ENCODE data around the gene TAOK3.

TAOK3 gene

DNA sequence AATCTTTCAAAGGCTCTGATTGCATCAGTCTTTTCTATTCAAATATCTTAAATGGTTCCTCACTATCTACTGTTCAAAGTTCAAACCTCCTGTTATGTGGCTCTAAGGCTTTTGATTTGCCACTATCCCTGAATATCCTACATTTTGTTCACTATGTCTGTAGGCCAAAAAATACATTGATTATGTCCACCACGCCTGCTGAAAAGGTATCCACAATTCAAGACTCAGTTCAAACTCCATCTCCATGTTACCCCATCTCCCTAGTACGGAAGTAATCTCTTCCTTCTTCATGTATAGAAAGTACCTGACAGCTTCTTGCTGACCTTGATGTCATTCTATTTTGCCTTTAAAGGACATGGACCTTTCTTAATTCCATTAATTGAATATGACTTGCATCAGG is 24.8 kb downstream of the TAOK3 start:
- no peak for DNase-seq
- in situ Hi-C loops (cut with MboI; ENCODE audit: low pct_unique_long_range_greater_than_20kb, low sequenced_read_pairs): no loop called here

GRCh38 chr12:118346895-118347294 is 25.8 kb downstream of the TAOK3 start:
- in situ Hi-C loops (cut with MboI; ENCODE audit: low pct_unique_long_range_greater_than_20kb, low sequenced_read_pairs): no loop called here
- DNase-seq: peak; percentile 86

GRCh38 chr12:118345355-118345754 is 27.4 kb downstream of the TAOK3 start:
- in situ Hi-C loops (cut with MboI; ENCODE audit: low pct_unique_long_range_greater_than_20kb, low sequenced_read_pairs): no loop called here
- DNase-seq: peak; percentile 54

- DNase-seq: no peak
- in situ Hi-C loops (cut with MboI; ENCODE audit: low pct_unique_long_range_greater_than_20kb, low sequenced_read_pairs): no loop called here
Measured at GRCh38 chr12:118344829-118345228, 27.9 kb downstream of the TAOK3 start.

DNA sequence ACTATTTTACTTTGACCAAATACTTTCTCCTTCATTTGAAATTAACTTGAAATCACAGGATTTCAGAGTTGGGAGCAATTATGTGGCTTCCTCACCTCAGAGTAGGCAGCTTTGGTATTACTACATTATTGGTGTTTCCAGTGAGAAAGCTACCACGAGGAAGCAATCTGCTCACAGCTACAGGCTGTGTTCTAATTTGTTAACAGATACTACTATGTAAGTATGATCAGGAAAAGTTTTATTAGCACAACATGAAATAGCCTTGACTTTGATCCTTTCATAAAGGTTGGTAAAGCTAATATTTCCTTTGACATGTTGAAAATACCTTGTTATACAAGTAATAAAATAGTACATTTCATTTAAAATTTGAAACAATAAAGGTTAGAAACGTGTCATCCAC is 30.6 kb downstream of the TAOK3 start:
- in situ Hi-C loops (cut with MboI; ENCODE audit: low pct_unique_long_range_greater_than_20kb, low sequenced_read_pairs): no loop called here
- no peak for DNase-seq

DNA sequence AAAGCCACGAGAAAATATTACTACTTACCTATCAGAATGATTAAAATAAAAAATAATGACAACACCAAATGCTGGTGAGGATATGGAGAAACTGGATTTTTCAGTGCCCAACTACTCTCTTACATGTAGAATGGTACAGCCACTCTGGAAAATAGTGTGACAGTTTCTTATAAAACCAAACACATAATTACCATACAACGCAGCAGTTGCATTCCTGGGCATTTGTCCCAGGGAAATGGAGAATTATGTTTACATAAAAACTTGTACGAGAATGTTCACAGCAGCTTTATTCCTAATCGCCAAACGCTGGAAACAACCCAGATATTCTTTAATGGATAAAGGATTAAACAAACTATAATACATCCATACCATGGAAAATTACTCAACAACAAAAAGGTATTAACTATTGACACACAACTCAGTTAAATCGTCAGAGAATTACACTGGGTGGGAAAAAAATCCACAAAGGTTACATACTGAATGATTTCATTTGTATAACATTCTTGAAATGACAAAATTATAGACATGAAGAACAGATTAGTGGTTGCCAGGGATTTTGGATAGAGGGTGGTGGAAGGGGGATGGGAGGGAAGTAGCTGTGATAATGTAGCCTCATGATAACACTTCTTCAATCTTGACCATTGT is 35.4 kb downstream of the TAOK3 start:
- in situ Hi-C loops (cut with MboI; ENCODE audit: low pct_unique_long_range_greater_than_20kb, low sequenced_read_pairs): no loop called here
- no peak for DNase-seq

DNA sequence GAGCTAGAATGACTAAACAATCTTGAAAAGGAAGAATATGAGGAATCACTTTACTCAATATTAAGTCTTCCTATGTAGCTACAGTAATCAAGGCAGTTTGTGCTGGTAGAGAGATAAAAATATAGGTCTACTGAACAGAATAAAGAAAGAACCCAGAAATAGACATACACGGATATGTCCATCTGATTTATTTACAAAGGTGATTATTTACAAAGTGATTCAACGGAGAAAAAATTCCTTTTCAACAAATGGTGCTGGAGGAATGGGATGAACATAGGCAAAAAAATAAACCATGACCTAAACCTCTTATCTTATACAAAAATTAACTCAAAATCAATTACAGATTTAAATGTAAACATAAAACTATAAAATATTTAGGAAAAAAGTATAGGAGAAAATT is 36.6 kb downstream of the TAOK3 start:
- in situ Hi-C loops (cut with MboI; ENCODE audit: low pct_unique_long_range_greater_than_20kb, low sequenced_read_pairs): no loop called here
- DNase-seq: no peak

GRCh38 chr12:118334939-118335567 is 37.7 kb downstream of the TAOK3 start:
- in situ Hi-C loops (cut with MboI; ENCODE audit: low pct_unique_long_range_greater_than_20kb, low sequenced_read_pairs): no loop called here
- DNase-seq: no peak

DNA sequence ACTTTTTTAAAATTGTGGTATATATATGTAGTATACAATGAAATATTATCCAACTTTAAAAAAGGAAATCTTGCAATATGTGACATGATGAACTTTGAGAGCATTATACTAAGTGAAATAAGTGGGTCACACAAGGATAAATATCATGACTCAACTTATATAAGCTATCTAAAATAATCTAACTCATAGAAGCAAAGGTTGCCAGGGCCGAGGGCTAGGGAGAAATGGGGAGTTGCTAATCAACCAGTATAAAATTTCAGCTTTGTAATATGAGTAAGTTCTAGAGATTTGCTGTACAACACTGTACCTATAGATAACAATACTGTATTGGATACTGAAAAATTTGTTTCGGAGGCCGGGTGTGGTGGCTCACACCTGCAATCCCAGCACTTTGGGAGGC is 38.5 kb downstream of the TAOK3 start:
- in situ Hi-C loops (cut with MboI; ENCODE audit: low pct_unique_long_range_greater_than_20kb, low sequenced_read_pairs): no loop called here
- no peak for DNase-seq

DNA sequence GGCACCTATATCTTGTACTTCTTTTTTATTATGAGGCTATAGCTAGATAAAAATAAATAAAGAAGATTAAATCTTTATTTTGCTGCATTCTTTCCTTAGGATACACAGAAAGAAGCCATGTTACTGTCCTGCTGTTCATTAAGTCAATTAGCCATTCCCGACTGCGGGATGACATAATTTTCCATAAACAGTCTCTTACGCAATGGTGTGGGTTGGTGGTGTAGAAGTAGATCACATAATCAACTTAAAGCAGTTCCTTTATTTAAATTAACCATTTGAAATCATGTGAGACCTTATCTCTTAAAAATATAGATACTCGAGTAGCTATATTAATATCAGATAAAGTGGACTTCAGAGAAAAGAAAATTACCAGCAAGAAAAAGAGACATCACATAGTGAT is 40.2 kb downstream of the TAOK3 start:
- in situ Hi-C loops (cut with MboI; ENCODE audit: low pct_unique_long_range_greater_than_20kb, low sequenced_read_pairs): no loop called here
- peak; percentile 86 for DNase-seq

DNA sequence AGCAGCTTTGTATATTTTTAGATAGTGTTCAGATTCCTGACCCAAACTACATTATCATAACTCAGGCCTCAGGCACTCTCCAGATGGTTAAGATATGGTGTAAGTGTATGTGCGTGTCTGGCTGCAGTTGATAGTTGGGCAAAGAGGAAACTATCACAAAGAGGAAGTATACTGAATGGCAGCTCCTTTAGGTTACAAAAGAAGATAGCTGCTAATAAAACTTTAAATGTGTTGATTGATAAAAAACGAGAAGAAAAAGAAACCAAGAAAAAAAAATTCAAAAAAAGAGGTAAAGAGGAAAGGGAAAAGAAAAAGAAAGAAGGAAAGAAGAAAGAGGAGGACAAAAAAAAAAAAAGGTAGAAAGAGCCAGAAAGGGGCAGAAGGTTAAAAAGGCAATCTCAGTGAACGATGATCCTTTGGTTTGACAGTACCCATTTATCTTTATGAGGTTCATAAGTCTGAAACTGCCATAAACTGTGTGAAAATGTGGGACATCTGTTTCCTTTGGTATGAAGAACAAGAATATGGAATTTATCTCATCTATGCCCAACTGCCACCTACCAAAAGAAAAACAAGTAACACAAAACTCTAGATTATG is 42.2 kb downstream of the TAOK3 start:
- in situ Hi-C loops (cut with MboI; ENCODE audit: low pct_unique_long_range_greater_than_20kb, low sequenced_read_pairs): no loop called here
- DNase-seq: peak; percentile 95

DNA sequence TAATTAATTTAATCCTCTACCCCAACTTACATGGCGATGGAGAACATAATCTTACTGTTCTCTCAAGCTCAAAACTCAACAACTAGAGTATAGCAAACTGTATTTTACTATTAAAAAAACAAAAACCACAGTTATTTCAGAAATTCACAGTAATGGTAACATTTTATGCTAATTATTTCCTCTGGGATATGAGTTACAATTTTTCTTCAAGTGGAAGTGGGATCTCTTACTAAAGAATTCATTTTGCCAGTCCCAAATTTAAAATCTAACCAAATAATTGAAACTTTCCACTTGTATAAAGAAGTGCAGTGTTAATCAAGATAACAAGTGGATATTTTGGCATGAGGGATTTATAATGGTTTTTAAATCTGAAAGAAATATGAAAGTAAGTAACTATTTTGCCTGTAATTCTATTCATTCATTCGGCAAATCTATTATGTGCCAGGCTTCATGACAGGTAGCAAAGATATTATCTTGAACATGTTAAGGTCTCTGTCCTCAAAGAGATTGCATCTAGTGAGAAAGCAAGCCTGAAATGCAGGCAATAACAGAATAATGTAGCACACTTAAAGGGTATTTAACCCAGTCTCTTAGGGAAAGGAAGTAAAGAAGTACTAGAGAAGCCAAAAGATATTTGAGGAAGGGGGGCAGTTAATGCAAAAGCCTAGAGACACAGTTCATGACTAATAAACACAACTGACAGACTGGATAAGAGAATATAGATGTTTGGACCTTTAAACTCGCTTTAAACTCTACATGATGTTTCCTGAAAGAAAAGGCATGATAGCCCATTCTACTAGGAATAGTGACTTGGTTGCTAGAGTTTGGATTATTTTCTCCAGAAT is 44.0 kb downstream of the TAOK3 start:
- DNase-seq: no peak
- in situ Hi-C loops (cut with MboI; ENCODE audit: low pct_unique_long_range_greater_than_20kb, low sequenced_read_pairs): no loop called here

GRCh38 chr12:118327391-118327790 is 45.3 kb downstream of the TAOK3 start:
- in situ Hi-C loops (cut with MboI; ENCODE audit: low pct_unique_long_range_greater_than_20kb, low sequenced_read_pairs): no loop called here
- no peak for DNase-seq

- no peak for DNase-seq
- in situ Hi-C loops (cut with MboI; ENCODE audit: low pct_unique_long_range_greater_than_20kb, low sequenced_read_pairs): no loop called here
Measured at GRCh38 chr12:118326991-118327390, 45.7 kb downstream of the TAOK3 start.

- in situ Hi-C loops (cut with MboI; ENCODE audit: low pct_unique_long_range_greater_than_20kb, low sequenced_read_pairs): no loop called here
- no peak for DNase-seq
Measured at GRCh38 chr12:118325081-118325480, 47.6 kb downstream of the TAOK3 start.

DNA sequence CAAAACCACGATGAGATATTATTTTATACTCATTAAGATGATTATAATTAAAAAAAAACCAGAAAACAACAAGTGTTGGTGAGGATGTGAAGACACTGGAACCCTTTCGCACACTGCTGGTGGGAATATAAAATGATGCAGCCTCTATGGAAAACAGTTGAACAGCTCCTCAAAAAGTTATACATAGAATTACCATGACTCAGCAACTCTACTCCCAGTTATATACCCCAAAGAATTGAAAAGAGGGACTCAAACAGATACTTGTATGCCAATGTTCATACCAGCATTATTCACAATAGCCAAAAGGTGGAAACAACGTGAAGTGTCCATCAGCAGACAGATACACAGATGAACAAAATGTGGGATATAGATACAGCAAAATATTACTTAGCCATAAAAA is 53.1 kb downstream of the TAOK3 start:
- DNase-seq: no peak
- in situ Hi-C loops (cut with MboI; ENCODE audit: low pct_unique_long_range_greater_than_20kb, low sequenced_read_pairs): no loop called here

- no peak for DNase-seq
- in situ Hi-C loops (cut with MboI; ENCODE audit: low pct_unique_long_range_greater_than_20kb, low sequenced_read_pairs): no loop called here
Measured at GRCh38 chr12:118318744-118319143, 54.0 kb downstream of the TAOK3 start.

DNA sequence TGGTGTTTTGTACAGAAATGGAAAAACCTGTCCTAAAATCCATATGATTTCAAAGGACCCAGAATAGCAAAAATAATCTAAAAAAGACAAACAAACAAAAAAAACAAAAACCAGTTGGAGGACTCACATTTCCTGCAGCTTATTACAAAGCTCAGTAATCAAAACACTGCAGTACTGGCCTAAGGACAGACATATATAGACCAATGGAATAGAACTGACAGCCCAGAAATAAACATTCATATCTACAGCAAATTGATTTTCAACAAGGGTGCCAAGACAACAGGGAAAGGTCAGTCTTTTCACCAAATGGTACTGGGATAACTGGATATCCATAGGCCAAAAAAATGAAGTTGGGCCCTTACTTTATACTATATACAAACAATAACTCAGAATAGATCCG is 55.0 kb downstream of the TAOK3 start:
- in situ Hi-C loops (cut with MboI; ENCODE audit: low pct_unique_long_range_greater_than_20kb, low sequenced_read_pairs): no loop called here
- DNase-seq: no peak

GRCh38 chr12:118315821-118316220 is 56.9 kb downstream of the TAOK3 start:
- no peak for DNase-seq
- in situ Hi-C loops (cut with MboI; ENCODE audit: low pct_unique_long_range_greater_than_20kb, low sequenced_read_pairs): no loop called here

GRCh38 chr12:118312578-118312977 is 60.1 kb downstream of the TAOK3 start:
- DNase-seq: no peak
- in situ Hi-C loops (cut with MboI; ENCODE audit: low pct_unique_long_range_greater_than_20kb, low sequenced_read_pairs): no loop called here

All from KBM-7 (cell line).